Activated naive CD4-positive, alpha-beta T cell treated with anti-CD3 and anti-CD28 coated beads, Interleukin-2, amount 50 U/mL, for 16 hours (primary cell): ENCODE results near the gene ZNF18.

Source experiments
- DNase-seq: peaks from one replicate; pipeline ENCODE4 v3.0.0-alpha.2; 2020

ZNF18 gene

DNA sequence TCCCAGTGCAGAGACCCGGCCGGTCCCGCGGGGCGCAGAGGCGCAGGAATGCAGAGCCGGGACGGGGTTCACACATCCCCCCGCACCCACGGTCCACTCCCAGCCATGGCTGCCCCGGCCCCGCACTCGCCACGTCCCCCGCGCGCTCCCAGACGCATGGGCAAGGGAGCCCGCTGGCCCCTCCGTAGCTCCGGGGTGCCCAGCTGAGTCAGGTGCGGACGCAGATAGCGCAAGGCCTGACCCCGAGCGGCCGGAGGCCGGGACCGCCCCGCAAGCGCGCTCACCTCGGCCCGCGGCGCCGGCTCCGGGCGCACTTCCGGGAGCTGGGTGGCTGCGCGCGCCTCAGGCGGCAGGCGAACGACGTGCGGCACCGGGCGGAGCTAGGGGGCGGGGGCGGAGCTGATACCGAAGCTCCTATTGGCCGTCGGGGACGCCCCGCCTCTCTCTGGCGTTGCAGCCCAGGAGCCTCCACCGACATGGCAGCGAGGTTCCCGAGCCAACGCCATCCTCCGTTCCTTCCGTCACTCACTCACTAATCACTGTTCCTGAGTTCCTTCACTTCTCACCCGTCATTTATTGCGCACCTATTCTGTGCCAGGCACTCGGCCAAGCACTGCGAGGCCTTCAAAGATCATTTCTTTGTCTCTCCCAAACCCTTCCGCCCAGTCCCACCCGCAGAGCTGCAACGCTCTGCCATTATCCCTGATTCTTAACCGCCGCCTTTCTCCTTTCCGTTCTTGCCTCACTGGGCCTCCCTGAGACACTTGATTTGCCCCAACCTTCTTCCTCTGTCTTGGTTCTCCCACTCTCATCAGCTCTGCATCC is at the start of gene ZNF18:
TSS of gene ZNF18 (minus strand) at position 329 of the 825 bp plus-strand sequence. CDS start 4,646 bp downstream, outside the sequence.
- peak; percentile 98 for DNase-seq

DNA sequence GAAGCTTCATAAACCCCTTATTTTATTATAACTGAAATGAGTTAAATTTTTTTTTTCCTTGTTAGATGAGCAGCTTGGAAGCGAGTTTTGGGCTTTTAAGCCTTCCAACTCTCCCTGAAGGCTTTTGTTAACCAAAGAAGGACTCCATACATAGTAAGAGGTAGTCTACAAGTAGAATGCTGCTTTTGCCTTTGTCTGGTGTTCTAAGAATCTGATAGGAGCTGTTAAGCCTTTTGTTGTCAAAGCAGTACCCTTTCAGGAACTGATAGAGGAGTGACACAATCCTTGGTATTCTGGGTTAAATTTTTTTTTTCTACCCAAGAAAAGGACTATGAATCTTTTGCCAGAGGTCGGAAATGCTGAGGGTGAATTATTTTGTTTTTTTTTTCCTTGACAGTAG is 49.5 kb upstream of the ZNF18 start:
- DNase-seq: no peak

DNA sequence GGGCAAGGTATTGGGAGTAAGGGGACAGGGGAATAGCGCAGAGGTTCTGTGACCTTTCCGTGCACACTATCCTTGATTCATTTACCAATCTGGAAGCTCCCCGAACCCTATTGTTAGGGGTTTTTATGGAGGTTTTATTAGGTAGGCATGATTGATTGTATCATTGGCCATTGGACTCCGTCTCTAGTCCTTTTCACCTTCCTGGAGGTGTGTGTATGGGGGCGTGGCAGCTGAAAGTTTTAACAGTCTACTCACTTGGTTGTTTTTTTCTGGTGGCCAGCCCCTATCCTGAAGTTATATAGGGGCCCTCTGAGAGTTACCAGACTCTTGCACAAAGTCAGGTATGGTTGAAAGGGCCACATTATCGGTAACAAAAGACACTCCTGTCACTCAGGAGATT is 46.4 kb upstream of the ZNF18 start:
- no peak for DNase-seq

DNA sequence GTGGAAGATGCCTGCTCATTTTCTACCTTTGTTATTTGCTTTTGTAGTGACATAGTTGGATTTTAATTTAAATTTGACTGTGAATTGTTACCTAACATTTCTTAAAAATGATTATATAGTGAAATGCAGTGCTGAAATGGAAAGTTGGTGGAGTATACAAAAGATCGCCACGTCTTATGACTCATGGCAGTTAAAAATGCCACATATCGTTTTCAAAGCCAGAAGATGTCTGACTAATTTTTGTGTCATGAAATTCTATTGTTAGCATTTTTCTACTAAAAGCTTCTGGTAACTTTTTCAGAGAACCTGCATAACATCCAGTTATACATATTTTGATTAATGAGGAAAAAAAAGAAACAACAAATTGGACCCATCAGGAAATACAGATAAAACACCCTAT is 44.0 kb upstream of the ZNF18 start:
- no peak for DNase-seq

GRCh38 chr17:12040478-12040877 is 43.2 kb upstream of the ZNF18 start:
- no peak for DNase-seq

DNA sequence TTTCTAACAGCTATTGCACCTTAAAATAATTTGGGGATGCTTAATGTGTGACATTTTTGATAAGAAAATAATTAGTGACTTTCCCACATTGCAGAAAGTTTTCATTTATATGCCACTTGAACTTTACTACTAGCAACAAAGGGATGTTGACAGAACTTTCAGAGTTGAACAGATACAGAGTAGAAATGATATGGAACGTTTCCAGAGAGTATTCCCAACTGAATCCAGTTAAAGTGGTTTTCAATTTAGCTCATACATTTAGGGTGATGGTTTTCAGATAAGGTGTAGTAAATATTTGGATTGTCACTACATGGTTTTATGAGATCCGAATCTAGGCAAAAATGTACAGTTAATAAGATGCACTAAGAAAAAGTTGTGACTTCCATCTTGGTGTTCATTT is 40.7 kb upstream of the ZNF18 start:
- no peak for DNase-seq

GRCh38 chr17:12035673-12036072 is 38.4 kb upstream of the ZNF18 start:
- no peak for DNase-seq

GRCh38 chr17:12034538-12034937 is 37.3 kb upstream of the ZNF18 start:
- DNase-seq: no peak

GRCh38 chr17:12028611-12029010 is 31.3 kb upstream of the ZNF18 start:
- no peak for DNase-seq

DNA sequence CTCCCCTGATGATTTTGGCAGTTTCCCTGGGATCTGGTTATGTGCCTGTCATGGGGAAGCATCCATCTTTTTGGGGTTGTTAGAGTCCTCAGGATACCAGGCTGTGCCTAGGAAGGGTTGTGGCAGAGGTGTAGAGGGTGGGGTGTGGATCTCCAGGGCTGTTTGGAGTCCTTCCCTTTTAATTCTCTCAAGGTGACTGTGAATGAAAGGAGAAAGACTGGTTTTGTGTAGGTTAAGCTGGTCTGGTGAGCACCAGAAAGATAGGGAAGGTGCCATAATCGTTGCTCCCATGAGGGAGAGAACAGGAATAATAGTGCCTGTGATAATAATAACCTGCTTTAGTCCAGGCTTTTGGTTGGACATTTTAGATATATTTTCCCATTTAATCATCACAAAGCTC is 30.4 kb upstream of the ZNF18 start:
- DNase-seq: no peak

- no peak for DNase-seq
Measured at GRCh38 chr17:12024327-12024726, 27.1 kb upstream of the ZNF18 start.

DNA sequence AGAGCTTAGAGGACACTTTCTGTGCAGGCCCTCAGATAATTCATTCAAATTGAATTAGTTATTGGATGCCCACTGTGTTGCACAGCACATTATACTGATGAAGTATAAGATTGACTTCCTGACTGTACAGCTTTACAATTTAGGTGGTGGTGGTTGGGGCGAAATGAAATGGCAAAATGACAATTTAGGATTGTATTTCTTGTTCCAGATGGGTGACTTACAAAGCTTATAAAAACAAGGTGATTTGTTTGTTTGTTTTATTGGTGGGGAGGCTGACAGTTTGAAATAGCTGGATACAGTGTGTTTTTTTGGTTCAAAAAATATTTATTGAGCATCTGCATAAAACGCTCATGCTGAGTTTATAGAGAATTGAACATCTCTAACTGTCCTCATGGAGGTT is 25.0 kb upstream of the ZNF18 start:
- DNase-seq: no peak

DNA sequence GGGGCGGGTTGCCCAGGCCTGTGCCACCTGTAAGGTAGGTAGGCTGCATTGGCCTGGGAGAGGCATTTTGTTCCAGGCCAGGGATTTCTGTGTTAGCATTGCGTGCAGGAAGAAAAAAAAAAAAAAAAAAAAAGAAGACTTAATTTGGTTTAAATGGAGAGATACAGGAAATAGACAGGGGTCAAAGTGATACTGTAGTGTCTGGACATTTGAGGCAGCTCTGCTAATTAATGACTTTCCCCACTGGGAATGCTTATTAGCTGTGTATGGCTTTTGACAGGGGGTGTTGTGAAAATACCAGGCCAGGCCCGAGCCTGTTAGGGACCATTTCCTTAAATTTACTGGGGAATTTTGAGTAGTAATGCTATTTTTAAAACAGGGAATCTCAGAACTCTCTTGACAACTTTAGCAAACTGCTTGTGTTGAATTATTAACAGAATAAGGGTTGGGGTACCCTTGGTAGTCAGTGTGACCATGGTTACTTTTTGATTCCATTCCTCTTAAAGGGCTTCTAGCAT is 24.4 kb upstream of the ZNF18 start:
- no peak for DNase-seq

- peak; percentile 92 for DNase-seq
Measured at GRCh38 chr17:12020642-12021622, 23.7 kb upstream of the ZNF18 start, which contains the start of gene MAP2K4. Gene MAP2K4, plus strand, starts transcription at chr17:12020877. Its CDS starts 10 bp downstream, at chr17:12020887.

GRCh38 chr17:12007466-12007865 is 10.2 kb upstream of the ZNF18 start:
- no peak for DNase-seq

- DNase-seq: no peak
Measured at GRCh38 chr17:11999696-12000095, 2.4 kb upstream of the ZNF18 start.

- DNase-seq: no peak
Measured at GRCh38 chr17:11997972-11998233, 628 bp upstream of the ZNF18 start.

GRCh38 chr17:11996722-11997146 is 541 bp downstream of the ZNF18 start:
- no peak for DNase-seq

DNA sequence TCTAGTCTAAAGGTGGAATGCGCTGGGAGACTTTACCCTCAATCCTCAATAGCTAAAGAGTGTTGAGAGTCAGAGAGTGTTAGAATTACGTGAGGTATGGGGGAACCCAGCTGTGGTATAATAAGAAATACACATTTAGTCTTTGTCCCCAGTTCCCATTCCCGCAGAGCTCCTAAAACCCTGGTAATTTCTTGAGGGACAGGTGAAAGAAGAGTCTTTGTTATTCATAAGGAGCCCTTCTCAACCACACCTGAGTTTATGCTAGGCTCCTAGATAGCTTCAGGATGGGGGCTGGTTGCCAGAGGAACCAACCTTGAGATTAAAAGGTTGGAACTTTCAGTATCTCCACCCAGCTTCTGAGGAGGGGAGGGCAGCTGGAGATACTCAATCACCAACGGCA is 5.8 kb downstream of the ZNF18 start:
- no peak for DNase-seq

GRCh38 chr17:11990363-11990983 is 6.8 kb downstream of the ZNF18 start:
- no peak for DNase-seq

GRCh38 chr17:11986942-11987329 is 10.3 kb downstream of the ZNF18 start:
- DNase-seq: no peak

DNA sequence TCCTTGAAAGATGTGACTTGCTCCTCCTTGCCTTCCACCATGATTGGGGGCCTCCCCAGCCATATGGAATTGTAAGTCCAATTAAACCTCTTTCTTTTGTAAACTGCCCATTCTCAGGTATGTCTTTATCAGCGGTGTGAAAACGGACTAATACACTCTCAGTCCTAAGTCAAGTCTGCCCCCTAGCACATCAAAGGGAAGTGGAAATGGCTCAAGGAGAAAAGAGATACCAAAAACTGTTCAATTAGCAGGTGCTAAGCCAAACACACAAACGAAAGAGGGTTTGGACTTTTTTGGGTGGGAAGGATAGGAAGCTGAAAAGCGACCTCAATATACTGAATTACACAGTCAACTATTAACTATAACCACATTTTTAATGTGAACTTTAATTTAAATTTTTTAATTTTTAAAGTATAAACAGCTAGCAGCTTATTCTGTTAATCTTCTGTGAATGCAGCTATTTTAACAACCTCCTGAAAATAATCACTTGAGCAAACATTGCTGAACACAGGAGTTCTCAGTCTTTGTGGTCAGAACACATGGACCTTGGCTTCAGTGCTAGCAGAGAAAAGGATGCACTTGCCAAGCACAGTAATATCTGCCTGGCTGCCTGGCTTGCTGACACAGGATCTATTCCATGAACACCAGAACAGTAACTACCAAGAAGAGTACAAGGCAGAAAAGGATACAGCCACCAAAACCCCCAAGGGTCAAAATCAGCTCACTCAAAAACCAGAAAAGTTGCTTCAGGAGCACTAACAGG is 10.9 kb downstream of the ZNF18 start:
- DNase-seq: no peak
